Measurements from ENCODE around the gene SMAP2. TPM values are rescaled to one million over a fixed set of nuclear protein-coding genes. Genes with fewer than 3 reads are reported as not detected.

The SMAP2 gene
- total RNA-seq, 1 experiment from 2014 or later = 8.2 TPM

- Histone ChIP-seq H2BK15ac (ENCODE audit: low read depth, low read length) (no peak overlapping the region), H2BK20ac (ENCODE audit: low read depth, low read length, poor library complexity, severe bottlenecking) (no peak overlapping the region), H3K4me1 (ENCODE audit: insufficient read depth, low read length) (no peaks in the 10 kb centered on the region), H3K9me3 (ENCODE audit: control insufficient read depth, low read depth, low read length) (no peaks in the 10 kb centered on the region), H3K9ac (ENCODE audit: extremely low read depth, insufficient read length, low read length) (no peak overlapping the region), H2AFZ (ENCODE audit: low read length) (no peak overlapping the region), H3K56ac (ENCODE audit: insufficient read length, low read depth, low read length) (no peak overlapping the region), H3K14ac (ENCODE audit: insufficient read depth, low read length) (no peak overlapping the region), H4K5ac (ENCODE audit: insufficient read length, low read depth, low read length) (no peak overlapping the region), H2BK5ac (ENCODE audit: insufficient read length, low read length) (no peak overlapping the region), H3K18ac (ENCODE audit: insufficient read length, low read depth, low read length) (no peak overlapping the region), H3K4ac (ENCODE audit: low read depth, low read length) (no peak overlapping the region), H3K79me1 (ENCODE audit: insufficient read depth, low read depth, low read length, poor library complexity, severe bottlenecking) (no peaks in the 10 kb centered on the region), H3K23me2 (ENCODE audit: insufficient read length, low read depth, low read length, poor library complexity, severe bottlenecking) (no peaks in the 10 kb centered on the region), H4K91ac (ENCODE audit: insufficient read length, low read depth, low read length) (no peak overlapping the region), H2BK120ac (ENCODE audit: low read depth, low read length, poor library complexity, severe bottlenecking) (no peak overlapping the region), H4K8ac (replicated peaks; ENCODE audit: insufficient read length, low read depth, low read length) (no peak overlapping the region), H3K4me2 (ENCODE audit: insufficient read depth, insufficient read length, low read length) (no peak overlapping the region), H3K27me3 (ENCODE audit: insufficient read depth, low read length) (no peaks in the 10 kb centered on the region), H3K79me2 (ENCODE audit: insufficient read depth, low read length) (no peaks in the 10 kb centered on the region), H3K23ac (ENCODE audit: insufficient read length, low read depth, low read length) (no peak overlapping the region), H4K20me1 (ENCODE audit: control insufficient read depth, insufficient read depth, insufficient read length) (no peaks in the 10 kb centered on the region), H2BK12ac (ENCODE audit: insufficient read length, low read depth, low read length) (no peak overlapping the region), H2AK5ac (ENCODE audit: insufficient read length, low read length) (no peak overlapping the region), H3K27ac (ENCODE audit: insufficient read length, low read depth, low read length) (no peak overlapping the region), H3T11ph (ENCODE audit: low read length) (no peak overlapping the region)
- H3K27me3 Mint-ChIP-seq (ENCODE audit: low read depth) = 0 out of 2 replicates have a peak, but pooled peaks cover 2% of the 10 kb centered on the region
- no peak overlapping the region for H3K27ac Mint-ChIP-seq
- no peaks in the 10 kb centered on the region for H3K4me1 Mint-ChIP-seq
- TF ChIP-seq, protein P1, sequence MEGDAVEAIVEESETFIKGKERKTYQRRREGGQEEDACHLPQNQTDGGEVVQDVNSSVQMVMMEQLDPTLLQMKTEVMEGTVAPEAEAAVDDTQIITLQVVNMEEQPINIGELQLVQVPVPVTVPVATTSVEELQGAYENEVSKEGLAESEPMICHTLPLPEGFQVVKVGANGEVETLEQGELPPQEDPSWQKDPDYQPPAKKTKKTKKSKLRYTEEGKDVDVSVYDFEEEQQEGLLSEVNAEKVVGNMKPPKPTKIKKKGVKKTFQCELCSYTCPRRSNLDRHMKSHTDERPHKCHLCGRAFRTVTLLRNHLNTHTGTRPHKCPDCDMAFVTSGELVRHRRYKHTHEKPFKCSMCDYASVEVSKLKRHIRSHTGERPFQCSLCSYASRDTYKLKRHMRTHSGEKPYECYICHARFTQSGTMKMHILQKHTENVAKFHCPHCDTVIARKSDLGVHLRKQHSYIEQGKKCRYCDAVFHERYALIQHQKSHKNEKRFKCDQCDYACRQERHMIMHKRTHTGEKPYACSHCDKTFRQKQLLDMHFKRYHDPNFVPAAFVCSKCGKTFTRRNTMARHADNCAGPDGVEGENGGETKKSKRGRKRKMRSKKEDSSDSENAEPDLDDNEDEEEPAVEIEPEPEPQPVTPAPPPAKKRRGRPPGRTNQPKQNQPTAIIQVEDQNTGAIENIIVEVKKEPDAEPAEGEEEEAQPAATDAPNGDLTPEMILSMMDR (conservative IDR thresholded peaks at IDR 0.05) = no peak
- DNase-seq = no peak
- H3K9me3 Mint-ChIP-seq = no peaks in the 10 kb centered on the region; a peak in 1 of 5 replicates
- no peak overlapping the region for H3K4me3 Mint-ChIP-seq
- no peaks in the 10 kb centered on the region for H3K36me3 Mint-ChIP-seq (ENCODE audit: insufficient read depth in 1 of 3, low read depth in 3 of 3)
Measured at GRCh38 chr1:40431385-40431784, 57.9 kb downstream of the SMAP2 start.

All from H9 (cell line).